Left lung (tissue), 10 donors: ENCODE results near the gene CCK. TPM values are rescaled to one million over a fixed set of nuclear protein-coding genes. Genes with fewer than 3 reads are reported as not detected.

Source experiments
- ATAC-seq: fragments of 200-7000 bp; cut with Tn5 transposase; one replicate; pipeline ENCODE4 v1.9.1; 2020; ENCODE audit warnings: moderate library complexity
- DNase-seq, 4 donors: peaks; one replicate each; pipeline ENCODE4 v3.0.0-alpha.2; 2013 to 2020
- H3K27ac ChIP-seq, 2 donors: fragments of 200-600 bp; sonication (generic) in 1 of 2; one replicate each; pipeline versions ENCODE4 v1.5.0 to v1.8.0; 2020 to 2021
- H3K27me3 ChIP-seq, 2 donors: fragments of 200-600 bp; sonication (generic) in 1 of 2; one replicate each; pipeline versions ENCODE4 v1.5.0 to v1.8.0; 2020 to 2021
- H3K36me3 ChIP-seq, 2 donors: fragments of 200-600 bp; sonication (generic) in 1 of 2; one replicate each; pipeline versions ENCODE4 v1.5.0 to v1.8.0; 2020 to 2021
- H3K4me1 ChIP-seq, 2 donors: fragments of 200-600 bp; one replicate each; pipeline ENCODE4 v1.8.0; 2021
- H3K4me3 ChIP-seq, 2 donors: fragments of 200-600 bp; sonication (generic) in 1 of 2; one replicate each; pipeline versions ENCODE4 v1.5.0 to v1.8.0; 2020 to 2021; ENCODE audit warnings: mild to moderate bottlenecking in 1 of 2
- H3K9me3 ChIP-seq, 2 donors: fragments of 200-600 bp; sonication (generic) in 1 of 2; one replicate each; pipeline versions ENCODE4 v1.5.0 to v1.8.0; 2020 to 2021
- CTCF ChIP-seq, 2 donors: fragments of 200-600 bp; sonication (generic) in 1 of 2; IDR thresholded peaks; one replicate each; pipeline versions ENCODE4 v1.5.0 to v1.8.0; 2021; ENCODE audit warnings: antibody characterized with exemption in 2 of 2
- intact Hi-C, 2 donors: fragments of 100-400 bp; cut with DNase I; formaldehyde crosslinking; loops; one replicate each; pipeline versions ENCODE4 v1.11.2 to v1.14.2; 2022
- polyA plus RNA-seq, 6 donors: library from polyadenylated mRNA; unstranded; fragments of 120-200 nt; gene quantifications; one replicate each; pipeline ENCODE4 v1.2.1, GENCODE V29; 2013; ENCODE audit not compliant: insufficient read length in 6 of 6
- total RNA-seq, 2 donors: library from RNA; stranded (reverse); fragmentation: NEBNext Ultra II Directional; extraction: Animal tissue kit (Norgen Biotek cat#: 25700); gene quantifications; one replicate each; pipeline ENCODE4 v1.2.1, GENCODE V29; 2021
- donor health status: DM: no; HTN: yes; CAD: no.
- donor health status: DM: no; HTN: no; CAD: no.

The CCK gene
- total and polyA plus RNA-seq, 8 donors, result 0.76 TPM; not detected in 7

- TF ChIP-seq CTCF (IDR thresholded peaks at IDR 0.05), result no peak
- no peak for ATAC-seq
Measured at GRCh38 chr3:42276141-42277132, 10.5 kb upstream of the CCK start.

GRCh38 chr3:42275217-42275616 lies 9.2 kb upstream of the CCK start:
- H3K27ac ChIP-seq, result no peak overlapping the region
- no peak overlapping the region for H3K4me3 ChIP-seq
- peaks cover 0 to 14% of the 10 kb centered on the region in 2 donors for H3K27me3 ChIP-seq
- H3K36me3 ChIP-seq, result no peaks in the 10 kb centered on the region
- intact Hi-C loops, result no loop called here
- H3K4me1 ChIP-seq, result no peaks in the 10 kb centered on the region
- TF ChIP-seq CTCF (IDR thresholded peaks at IDR 0.05), result no peak
- H3K9me3 ChIP-seq, result peaks cover 0 to 5% of the 10 kb centered on the region in 2 donors
- ATAC-seq (no peak), DNase-seq (no peak)

More at GRCh38 chr3:42276141-42277132, 10.5 kb upstream of the CCK start:
- no peak overlapping the region for H3K27ac ChIP-seq
- H3K27me3 ChIP-seq, result peaks cover 0 to 2% of the 10 kb centered on the region in 2 donors
- no peak for DNase-seq
- H3K4me3 ChIP-seq, result no peak overlapping the region
- H3K9me3 ChIP-seq, result peaks cover 0 to 13% of the 10 kb centered on the region in 2 donors
- no peaks in the 10 kb centered on the region for H3K4me1 ChIP-seq
- intact Hi-C loops, result no loop called here
- H3K36me3 ChIP-seq, result no peaks in the 10 kb centered on the region

GRCh38 chr3:42274266-42274665 lies 8.3 kb upstream of the CCK start:
- Histone ChIP-seq H3K4me1 (no peaks in the 10 kb centered on the region), H3K27ac (no peak overlapping the region), H3K9me3 (no peaks in the 10 kb centered on the region), H3K36me3 (no peaks in the 10 kb centered on the region), H3K27me3 (peaks cover 0 to 23% of the 10 kb centered on the region in 2 donors), H3K4me3 (no peak overlapping the region)
- DNase-seq, result no peak
- no peak for TF ChIP-seq CTCF (IDR thresholded peaks at IDR 0.05)
- no peak for ATAC-seq
- intact Hi-C loops, result no loop called here

GRCh38 chr3:42273361-42273760 lies 7.4 kb upstream of the CCK start:
- H3K9me3 ChIP-seq, result no peaks in the 10 kb centered on the region
- no peaks in the 10 kb centered on the region for H3K36me3 ChIP-seq
- H3K27me3 ChIP-seq, result peaks cover 0 to 32% of the 10 kb centered on the region in 2 donors
- intact Hi-C loops, result no loop called here
- no peak for TF ChIP-seq CTCF (IDR thresholded peaks at IDR 0.05)
- H3K27ac ChIP-seq, result no peak overlapping the region
- H3K4me3 ChIP-seq, result no peak overlapping the region
- DNase-seq, result no peak
- ATAC-seq, result no peak
- H3K4me1 ChIP-seq, result no peaks in the 10 kb centered on the region

- H3K4me3 ChIP-seq, result no peak overlapping the region
- intact Hi-C loops, result no loop called here
- no peak for TF ChIP-seq CTCF (IDR thresholded peaks at IDR 0.05)
- peaks cover 0 to 47% of the 10 kb centered on the region in 2 donors for H3K27me3 ChIP-seq
- no peaks in the 10 kb centered on the region for H3K36me3 ChIP-seq
- DNase-seq, result no peak
- no peaks in the 10 kb centered on the region for H3K4me1 ChIP-seq
- H3K9me3 ChIP-seq, result no peaks in the 10 kb centered on the region
- H3K27ac ChIP-seq, result no peak overlapping the region
- no peak for ATAC-seq
Measured at GRCh38 chr3:42271786-42272185, 5.8 kb upstream of the CCK start.
